Neural cell (in vitro differentiated cells): ENCODE data around the gene KNSTRN. TPM values are rescaled to one million over a fixed set of nuclear protein-coding genes. Genes with fewer than 3 reads are reported as not detected.

Experiments
- H2AFZ ChIP-seq: fragments of 200-600, 300-800 bp; sonication (generic), shearing (Covaris generic); 2 replicates; pipeline ENCODE4 v1.6.0; 2014; ENCODE audit warnings: low read depth, mild to moderate bottlenecking, antibody characterized with exemption, low read length, moderate library complexity
- H3F3A ChIP-seq: fragments of 200-600 bp; shearing (Covaris generic); 2 replicates; pipeline ENCODE4 v1.6.1; 2016; ENCODE audit warnings: mild to moderate bottlenecking, moderate library complexity, mixed read lengths, antibody characterized with exemption, low read length; ENCODE audit not compliant: insufficient read depth, poor library complexity, severe bottlenecking
- H3K27ac ChIP-seq: fragments of 200-600, 300-800 bp; sonication (generic), shearing (Covaris generic); 2 replicates; pipeline ENCODE4 v1.5.1; 2014; ENCODE audit warnings: mild to moderate bottlenecking, low read length, moderate library complexity
- H3K27me3 ChIP-seq: fragments of 300-800, 200-600 bp; sonication (generic), shearing (Covaris generic); 2 replicates; pipeline ENCODE4 v1.6.0; 2014; ENCODE audit warnings: mild to moderate bottlenecking, low read depth, low read length, moderate library complexity; ENCODE audit not compliant: insufficient read depth
- H3K36me3 ChIP-seq: fragments of 300-800, 200-600 bp; sonication (generic), shearing (Covaris generic); 2 replicates; pipeline ENCODE4 v1.5.1; 2014; ENCODE audit warnings: mild to moderate bottlenecking, antibody characterized with exemption, low read length, moderate library complexity; ENCODE audit not compliant: insufficient read depth
- H3K4me2 ChIP-seq: fragments of 300-800, 200-600 bp; sonication (generic), shearing (Covaris generic); 2 replicates; pipeline ENCODE4 v1.6.0; 2014; ENCODE audit warnings: mild to moderate bottlenecking, low read length
- H3K4me3 ChIP-seq: fragments of 300-800, 200-600 bp; sonication (generic), shearing (Covaris generic); 2 replicates; pipeline ENCODE4 v1.5.1; 2014; ENCODE audit warnings: mild to moderate bottlenecking, low read length, moderate library complexity
- H3K79me2 ChIP-seq: fragments of 200-600 bp; shearing (Covaris generic); replicated peaks from 2 replicates; pipeline ENCODE4 v1.6.0; 2014; ENCODE audit warnings: mild to moderate bottlenecking, low read length, moderate library complexity; ENCODE audit not compliant: insufficient read depth
- H3K9ac ChIP-seq: fragments of 300-800, 200-600 bp; sonication (generic), shearing (Covaris generic); 2 replicates; pipeline ENCODE4 v1.6.1; 2016; ENCODE audit warnings: mild to moderate bottlenecking, low read length, mixed read lengths
- H3K9me2 ChIP-seq: fragments of 200-600 bp; shearing (Covaris generic); 2 replicates; pipeline ENCODE4 v1.6.1; 2016; ENCODE audit warnings: mild to moderate bottlenecking, low read length, mixed read lengths; ENCODE audit not compliant: insufficient read depth
- H3K9me3 ChIP-seq: fragments of 200-600, 300-800 bp; sonication (generic), shearing (Covaris generic); 2 replicates; pipeline ENCODE4 v1.6.1; 2016; ENCODE audit warnings: mild to moderate bottlenecking, mixed run types, low read length, moderate library complexity, mixed read lengths
- H4K20me1 ChIP-seq: fragments of 200-600 bp; shearing (Covaris generic); 2 replicates; pipeline ENCODE4 v1.6.1; 2016; ENCODE audit warnings: mild to moderate bottlenecking, mixed run types; ENCODE audit not compliant: insufficient read depth
- CTCF ChIP-seq: fragments of 450-650 bp; IDR thresholded peaks from 2 replicates; pipeline ENCODE4 v1.5.1; 2014; ENCODE audit warnings: antibody characterized with exemption, mild to moderate bottlenecking, moderate library complexity; ENCODE audit not compliant: poor library complexity, severe bottlenecking
- EP300 ChIP-seq: fragments of 450-650 bp; conservative IDR thresholded peaks from 2 replicates; pipeline ENCODE4 v1.6.1; 2014; ENCODE audit warnings: antibody characterized with exemption, mild to moderate bottlenecking, moderate library complexity; ENCODE audit not compliant: poor library complexity, severe bottlenecking
- EZH2 ChIP-seq: fragments of 200-600, 300-800 bp; shearing (Covaris generic), sonication (generic); IDR thresholded peaks from 2 replicates; pipeline ENCODE4 v1.6.1; 2014; ENCODE audit warnings: antibody characterized with exemption, low read length, borderline replicate concordance, mild to moderate bottlenecking; ENCODE audit not compliant: insufficient read depth, poor library complexity, severe bottlenecking
- POLR2AphosphoS5 ChIP-seq: IDR thresholded peaks from 2 replicates; pipeline ENCODE4 v1.6.1; 2012
- REST ChIP-seq: IDR thresholded peaks from 2 replicates; pipeline ENCODE4 v1.6.1; 2012; ENCODE audit warnings: borderline replicate concordance
- SMC3 ChIP-seq: fragments of 450-650 bp; conservative IDR thresholded peaks from 2 replicates; pipeline ENCODE4 v1.6.1; 2014; ENCODE audit warnings: antibody characterized with exemption, mild to moderate bottlenecking, moderate library complexity; ENCODE audit not compliant: poor library complexity
- TAF1 ChIP-seq: IDR thresholded peaks from 2 replicates; pipeline ENCODE4 v1.6.1; 2012; ENCODE audit warnings: low read depth
- polyA plus RNA-seq: library from polyadenylated mRNA; depleted of rRNA; stranded (reverse); fragments of >200 nt; gene quantifications from 2 replicates; pipeline ENCODE4 v1.2.3, GENCODE V29; 2014

The KNSTRN gene
- polyA plus RNA-seq, 1 donor from 2014 or later, result 38.3 TPM

- Histone ChIP-seq H3K9me3 (no peaks in the 10 kb centered on the region), H3K27me3 (no peaks in the 10 kb centered on the region), H3K27ac (no peak overlapping the region), H3K9me2 (no peaks in the 10 kb centered on the region), H3K9ac (no peak overlapping the region), H3K36me3 (no peaks in the 10 kb centered on the region), H3K4me2 (no peak overlapping the region), H2AFZ (no peak overlapping the region), H4K20me1 (no peaks in the 10 kb centered on the region), H3K4me3 (no peak overlapping the region), H3K79me2 (no peaks in the 10 kb centered on the region), H3F3A (no peaks in the 10 kb centered on the region)
- TF ChIP-seq EZH2, result no peak
- TF ChIP-seq EP300, result no peak
- no peak for TF ChIP-seq TAF1
- no peak for TF ChIP-seq POLR2AphosphoS5
- no peak for TF ChIP-seq CTCF
Observed at GRCh38 chr15:40392986-40393948, 10.7 kb downstream of the KNSTRN start.

- no peaks in the 10 kb centered on the region for H3K36me3 ChIP-seq
- H3F3A ChIP-seq, result no peaks in the 10 kb centered on the region
- H4K20me1 ChIP-seq, result no peaks in the 10 kb centered on the region
- H3K4me3 ChIP-seq, result no peak overlapping the region
- H3K27me3 ChIP-seq, result no peaks in the 10 kb centered on the region
- H2AFZ ChIP-seq, result no peak overlapping the region
- H3K4me2 ChIP-seq, result no peak overlapping the region
- no peaks in the 10 kb centered on the region for H3K9me2 ChIP-seq
- no peak for TF ChIP-seq SMC3
- TF ChIP-seq REST, result no peak
- no peaks in the 10 kb centered on the region for H3K9me3 ChIP-seq
- no peak overlapping the region for H3K27ac ChIP-seq
- H3K9ac ChIP-seq, result no peak overlapping the region
- no peaks in the 10 kb centered on the region for H3K79me2 ChIP-seq
Observed at GRCh38 chr15:40397688-40398412, 15.3 kb downstream of the KNSTRN start.
